HEK293 (cell line): Measurements from ENCODE around the gene STK10.

ENCODE experiments used
- CTCF ChIA-PET: fragments of 350-600 bp; formaldehyde crosslinking; extraction: SDS; loops from one replicate; lab custom pipeline; 2021; ENCODE audit warnings: antibody characterized with exemption; lab: Yijun Ruan, JAX
- POLR2A ChIA-PET: fragments of 300-600 bp; formaldehyde crosslinking; extraction: SDS; loops from one replicate; lab custom pipeline; 2020; ENCODE audit warnings: antibody characterized with exemption, inconsistent platforms; lab: Yijun Ruan, JAX
- H3K27ac ChIP-seq: fragments of 200-500 bp; sonication (Bioruptor generic); 2 replicates; pipeline ENCODE4 v1.5.1; 2014; ENCODE audit warnings: low read depth, low read length, control low read depth, inconsistent platforms; ENCODE audit errors: extremely low read depth
- H3K36me3 ChIP-seq, 2 experiments: fragments of 200-500 bp in 1 of 2; sonication (Bioruptor generic) in 1 of 2; 1 replicate in 1 of 2; 2 replicates in 1 of 2; pipeline ENCODE4 v1.5.1; 2014 to 2017; ENCODE audit warnings: inconsistent platforms in 2 of 2, low read length in 2 of 2; ENCODE audit not compliant: control insufficient read depth in 2 of 2, insufficient read depth in 1 of 2
- H3K4me1 ChIP-seq: fragments of 200-500 bp; sonication (Bioruptor generic); 2 replicates; pipeline ENCODE4 v1.5.1; 2014; ENCODE audit warnings: mild to moderate bottlenecking, low read length, inconsistent platforms; ENCODE audit not compliant: control insufficient read depth, insufficient read depth
- H3K4me3 ChIP-seq: 2 replicates; pipeline ENCODE4 v1.5.1; 2011; ENCODE audit warnings: low read depth, mild to moderate bottlenecking, control low read depth, low read length, moderate library complexity
- H3K9me3 ChIP-seq: fragments of 200-500 bp; sonication (Bioruptor generic); 2 replicates; pipeline ENCODE4 v1.5.1; 2014; ENCODE audit warnings: low read depth, low read length, inconsistent platforms; ENCODE audit not compliant: control insufficient read depth, insufficient read depth
- BCL11B ChIP-seq: fragments of 450-650 bp; formaldehyde crosslinking; IDR thresholded peaks from 2 replicates; pipeline ENCODE4 v1.5.1; 2016; ENCODE audit warnings: low read depth, missing biosample characterization, missing genetic modification characterization
- EGR2 ChIP-seq: fragments of 450-650 bp; formaldehyde crosslinking; IDR thresholded peaks from 2 replicates; pipeline ENCODE4 v1.5.1; 2016; ENCODE audit warnings: low read depth, missing biosample characterization, missing genetic modification characterization
- GLI2 ChIP-seq: fragments of 450-650 bp; formaldehyde crosslinking; IDR thresholded peaks from 2 replicates; pipeline ENCODE4; 2017; ENCODE audit warnings: missing biosample characterization, missing genetic modification characterization, low read depth, borderline replicate concordance
- KLF9 ChIP-seq: fragments of 450-650 bp; formaldehyde crosslinking; IDR thresholded peaks from 2 replicates; pipeline ENCODE4 v1.5.1; 2016; ENCODE audit warnings: missing biosample characterization, missing genetic modification characterization, low read depth
- RBAK ChIP-seq: fragments of 450-650 bp; formaldehyde crosslinking; IDR thresholded peaks from 2 replicates; pipeline ENCODE4 v1.5.1; 2016; ENCODE audit warnings: missing biosample characterization, missing genetic modification characterization
- ZBTB49 ChIP-seq: fragments of 450-650 bp; formaldehyde crosslinking; IDR thresholded peaks from 2 replicates; pipeline ENCODE4 v1.5.1; 2016; ENCODE audit warnings: missing biosample characterization, missing genetic modification characterization, low read depth
- ZFHX2 ChIP-seq: fragments of 450-650 bp; formaldehyde crosslinking; conservative IDR thresholded peaks from 2 replicates; pipeline ENCODE4 v1.5.1; 2016; ENCODE audit warnings: missing biosample characterization, missing genetic modification characterization
- ZFP37 ChIP-seq: fragments of 450-650 bp; formaldehyde crosslinking; IDR thresholded peaks from 2 replicates; pipeline ENCODE4 v1.5.1; 2016; ENCODE audit warnings: missing biosample characterization, missing genetic modification characterization
- ZFP69B ChIP-seq: fragments of 450-650 bp; formaldehyde crosslinking; IDR thresholded peaks from 2 replicates; pipeline ENCODE4 v1.5.1; 2016; ENCODE audit warnings: missing biosample characterization, missing genetic modification characterization
- ZNF155 ChIP-seq: fragments of 450-650 bp; formaldehyde crosslinking; IDR thresholded peaks from 2 replicates; pipeline ENCODE4 v1.5.1; 2016; ENCODE audit warnings: missing biosample characterization, missing genetic modification characterization
- ZNF184 ChIP-seq: fragments of 450-650 bp; IDR thresholded peaks from 2 replicates; pipeline ENCODE4 v1.5.1; 2018; ENCODE audit warnings: missing biosample characterization, mild to moderate bottlenecking, missing genetic modification characterization
- ZNF221 ChIP-seq: fragments of 450-650 bp; formaldehyde crosslinking; IDR thresholded peaks from 2 replicates; pipeline ENCODE4 v1.5.1; 2017; ENCODE audit warnings: missing biosample characterization, missing genetic modification characterization, borderline replicate concordance
- ZNF292 ChIP-seq: fragments of 450-650 bp; formaldehyde crosslinking; IDR thresholded peaks from 2 replicates; pipeline ENCODE4 v1.5.1; 2016; ENCODE audit warnings: low read depth, missing biosample characterization, missing genetic modification characterization, borderline replicate concordance
- ZNF394 ChIP-seq: fragments of 450-650 bp; formaldehyde crosslinking; IDR thresholded peaks from 2 replicates; pipeline ENCODE4 v1.5.1; 2016; ENCODE audit warnings: missing biosample characterization, missing genetic modification characterization, mild to moderate bottlenecking, moderate library complexity, borderline replicate concordance
- ZNF513 ChIP-seq: fragments of 450-650 bp; IDR thresholded peaks from 2 replicates; pipeline ENCODE4 v1.5.1; 2018; ENCODE audit warnings: missing biosample characterization, missing genetic modification characterization
- ZNF600 ChIP-seq: fragments of 450-650 bp; formaldehyde crosslinking; IDR thresholded peaks from 2 replicates; pipeline ENCODE4 v1.5.1; 2016; ENCODE audit warnings: missing biosample characterization, missing genetic modification characterization
- ZNF621 ChIP-seq: fragments of 450-650 bp; formaldehyde crosslinking; IDR thresholded peaks from 2 replicates; pipeline ENCODE4 v1.5.1; 2017; ENCODE audit warnings: missing biosample characterization, missing genetic modification characterization
- ZNF704 ChIP-seq: fragments of 450-650 bp; formaldehyde crosslinking; IDR thresholded peaks from 2 replicates; pipeline ENCODE4 v1.5.1; 2016; ENCODE audit warnings: missing biosample characterization, missing genetic modification characterization
- ZNF791 ChIP-seq: fragments of 450-650 bp; formaldehyde crosslinking; IDR thresholded peaks from 2 replicates; pipeline ENCODE4 v1.5.1; 2016; ENCODE audit warnings: missing biosample characterization, missing genetic modification characterization
- TF ChIP-seq, protein P1 (sequence below): fragments of 450-650 bp; formaldehyde crosslinking; IDR thresholded peaks from 2 replicates; pipeline ENCODE4 v1.5.1; 2016; ENCODE audit warnings: missing biosample characterization, missing genetic modification characterization

Gene STK10

DNA sequence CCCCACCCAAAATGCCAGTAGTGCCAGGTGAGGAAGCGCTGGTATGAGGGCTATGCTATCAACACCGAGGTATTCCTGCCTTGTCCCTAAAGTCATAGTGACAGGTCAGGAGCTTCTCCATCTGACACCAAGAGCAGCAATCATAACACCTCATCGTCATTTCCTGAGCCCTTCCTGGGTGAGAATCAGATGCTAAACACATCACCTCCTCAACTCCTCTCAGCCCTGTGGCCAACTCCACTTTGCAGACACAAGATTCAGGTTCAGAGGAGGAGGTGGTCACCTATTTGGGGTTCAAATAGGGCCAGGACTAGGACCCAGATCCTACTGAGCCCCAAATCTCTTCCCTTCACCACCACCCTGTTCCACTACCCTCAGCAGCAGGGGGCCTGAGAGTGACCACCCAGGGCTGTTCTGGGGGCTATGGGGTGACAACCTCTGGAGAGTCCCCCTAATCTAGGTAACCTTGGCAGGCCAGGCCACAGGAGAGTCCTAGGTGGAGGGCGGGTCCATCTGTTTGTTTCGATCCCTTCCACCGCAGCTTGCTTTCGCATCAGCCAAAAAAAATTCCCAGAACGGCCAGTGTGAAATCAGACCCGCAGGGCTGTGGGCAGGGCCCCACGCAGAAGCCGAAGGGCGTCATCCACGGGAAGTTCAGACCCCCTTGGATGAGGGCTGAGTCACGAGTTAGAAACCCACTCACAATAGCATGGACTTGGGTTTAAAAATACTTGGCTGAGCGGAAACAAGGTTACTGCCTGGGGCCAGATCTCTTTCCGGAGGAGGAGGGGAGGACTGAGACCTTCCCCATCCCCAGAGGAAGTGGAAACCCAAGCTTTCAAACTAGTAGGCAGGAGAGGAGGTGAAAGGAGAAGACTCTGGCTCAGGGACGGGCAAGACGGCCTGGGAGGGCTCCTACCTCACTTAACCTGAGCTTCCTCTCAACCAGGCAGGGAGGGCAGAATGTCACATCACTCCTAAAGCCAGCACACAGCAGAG, 8.7 kb downstream of the STK10 start:
- TF ChIP-seq EGR2 (tag by site-specific recombination) (peak; percentile 81), ZFHX2 (peak; percentile 52; the same call in 1 of the 2 replicates), ZNF600 (tag by site-specific recombination) (peak; percentile 6; the same call in 1 of the 2 replicates), GLI2 (tag by site-specific recombination) (no peak)
- no peaks in the 10 kb centered on the region for H3K36me3 ChIP-seq
- H3K9me3 ChIP-seq = no peaks in the 10 kb centered on the region
- H3K4me1 ChIP-seq = peaks cover 2% of the 10 kb centered on the region; the same call in 1 of the 2 replicates
- ChIA-PET POLR2A (interaction anchor here (1.2 kb wide), 1 partner anchor 114 kb away, joined by 3 read pairs; no protein-coding TSS in a partner anchor), CTCF (no interaction called here)
- no peak overlapping the region for H3K4me3 ChIP-seq
- H3K27ac ChIP-seq = no peak overlapping the region

DNA sequence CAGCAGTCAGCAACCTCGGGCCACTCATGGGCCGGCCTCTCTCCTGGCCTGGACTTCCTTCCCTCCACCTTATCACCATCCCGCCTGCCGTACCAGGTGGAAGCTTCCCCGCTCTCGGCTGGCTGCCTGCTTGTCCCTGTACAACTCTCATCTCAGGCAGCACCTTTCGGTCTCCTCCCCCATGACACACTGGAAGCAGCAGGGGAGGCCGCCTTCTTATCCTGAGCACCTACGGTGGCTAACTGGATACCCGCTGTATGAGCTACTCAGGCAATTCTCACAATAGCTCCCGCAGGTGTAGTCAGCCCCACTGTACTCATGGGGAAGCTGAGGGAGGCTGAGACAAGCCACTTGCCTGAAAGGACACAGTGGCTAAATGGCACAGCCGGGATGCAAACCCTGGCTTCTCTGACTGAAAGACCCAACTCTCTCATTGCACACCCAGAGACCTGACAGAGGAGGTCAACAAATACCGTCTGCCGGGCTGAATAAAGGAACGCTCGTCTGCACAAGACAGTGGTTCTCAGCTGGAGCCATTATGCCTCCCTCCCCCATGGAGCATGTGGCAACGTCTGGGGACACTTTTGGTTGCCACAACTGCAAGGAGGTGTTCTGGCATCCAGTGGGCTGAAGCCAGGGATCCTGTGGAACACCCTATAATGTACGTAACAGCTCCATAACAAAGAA, 9.6 kb downstream of the STK10 start:
- H3K4me3 ChIP-seq = no peak overlapping the region

DNA sequence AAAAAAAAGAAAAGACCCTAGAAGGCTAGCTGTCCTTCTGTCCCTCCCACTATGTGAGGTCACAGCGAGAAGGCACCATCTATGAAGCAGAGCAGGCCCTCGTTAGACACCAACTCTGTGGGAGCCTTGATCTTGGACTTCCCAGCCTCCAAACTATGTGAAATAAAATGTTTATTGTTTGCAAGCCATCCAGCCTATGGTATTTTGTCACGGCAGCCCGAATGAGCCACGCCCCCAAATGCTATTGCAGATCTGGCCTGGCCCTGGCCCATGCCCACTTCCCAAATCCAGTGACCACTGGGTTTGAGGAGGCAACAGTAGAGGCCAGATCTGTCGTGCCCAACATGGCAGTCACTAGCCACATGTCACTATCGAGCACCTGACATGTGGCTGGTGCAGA, 10.8 kb downstream of the STK10 start:
- ChIA-PET POLR2A (interaction anchor here (1.2 kb wide), 1 partner anchor 11 kb away, joined by 3 read pairs; the partner anchor contains the start of gene STK10), CTCF (no interaction called here)
- H3K36me3 ChIP-seq = no peaks in the 10 kb centered on the region
- no peak overlapping the region for H3K4me3 ChIP-seq
- TF ChIP-seq ZNF155 (no peak), ZNF184 (tag by site-specific recombination) (no peak), ZFP69B (no peak), ZNF292 (tag by site-specific recombination) (no peak), ZNF513 (tag by site-specific recombination) (no peak), ZNF221 (tag by site-specific recombination) (no peak), ZFP37 (tag by site-specific recombination) (no peak), KLF9 (tag by site-specific recombination) (no peak), BCL11B (no peak), ZNF791 (tag by site-specific recombination) (no peak), ZNF394 (tag by site-specific recombination) (no peak), ZNF621 (no peak), ZNF704 (no peak), ZBTB49 (tag by site-specific recombination) (no peak)
- TF ChIP-seq, protein P1, sequence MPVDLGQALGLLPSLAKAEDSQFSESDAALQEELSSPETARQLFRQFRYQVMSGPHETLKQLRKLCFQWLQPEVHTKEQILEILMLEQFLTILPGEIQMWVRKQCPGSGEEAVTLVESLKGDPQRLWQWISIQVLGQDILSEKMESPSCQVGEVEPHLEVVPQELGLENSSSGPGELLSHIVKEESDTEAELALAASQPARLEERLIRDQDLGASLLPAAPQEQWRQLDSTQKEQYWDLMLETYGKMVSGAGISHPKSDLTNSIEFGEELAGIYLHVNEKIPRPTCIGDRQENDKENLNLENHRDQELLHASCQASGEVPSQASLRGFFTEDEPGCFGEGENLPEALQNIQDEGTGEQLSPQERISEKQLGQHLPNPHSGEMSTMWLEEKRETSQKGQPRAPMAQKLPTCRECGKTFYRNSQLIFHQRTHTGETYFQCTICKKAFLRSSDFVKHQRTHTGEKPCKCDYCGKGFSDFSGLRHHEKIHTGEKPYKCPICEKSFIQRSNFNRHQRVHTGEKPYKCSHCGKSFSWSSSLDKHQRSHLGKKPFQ (tag by site-specific recombination) = no peak
- TF ChIP-seq, all 188 proteins: peak for 0
- no peaks in the 10 kb centered on the region for H3K9me3 ChIP-seq
- H3K27ac ChIP-seq = no peak overlapping the region
- peaks cover 2% of the 10 kb centered on the region; the same call in 1 of the 2 replicates for H3K4me1 ChIP-seq

More for the DNA sequence above, 9.6 kb downstream of the STK10 start:
- no peaks in the 10 kb centered on the region for H3K36me3 ChIP-seq
- peaks cover 2% of the 10 kb centered on the region; the same call in 1 of the 2 replicates for H3K4me1 ChIP-seq
- TF ChIP-seq RBAK (tag by site-specific recombination) = no peak
- TF ChIP-seq ZNF600 (tag by site-specific recombination) = peak; percentile 11; the same call in 1 of the 2 replicates
- TF ChIP-seq, all 188 proteins: peak for 1
- ChIA-PET POLR2A (interaction anchor here (1.2 kb wide), 2 partner anchors 10 to 115 kb away, joined by 3 read pairs; partner anchors contain the start of gene STK10), CTCF (interaction anchor here (0.5 to 0.7 kb wide), 3 partner anchors 10 to 520 kb away, joined by 3 to 4 read pairs (median 3); no protein-coding TSS in a partner anchor)
- Histone ChIP-seq H3K27ac (no peak overlapping the region), H3K9me3 (no peaks in the 10 kb centered on the region)
